IMR-90 (cell line): ENCODE results near the gene MAB21L3. TPM values are rescaled to one million over a fixed set of nuclear protein-coding genes. Genes with fewer than 3 reads are reported as not detected.

Experiments used
- ATAC-seq: fragments of 200-7000 bp; cut with Tn5 transposase; 2 replicates; pipeline ENCODE4 v1.9.1; 2020; ENCODE audit warnings: low read depth, mild to moderate bottlenecking, moderate library complexity
- BruUV-seq: library from RNA; stranded (reverse); fragments of 400-500 nt; replicated peaks from 2 replicates; lab custom pipeline; 2021; lab: Mats Ljungman, UMichigan
- CTCF ChIA-PET: fragments of 300-600 bp; formaldehyde crosslinking; extraction: SDS; loops from one replicate; lab custom pipeline; 2021; ENCODE audit warnings: antibody characterized with exemption; lab: Yijun Ruan, JAX
- POLR2A ChIA-PET: fragments of 300-600 bp; sonication (Branson Sonifier 250); formaldehyde crosslinking; loops from one replicate; lab custom pipeline; 2022; ENCODE audit warnings: antibody characterized with exemption; ENCODE audit not compliant: unreplicated experiment; lab: Charles Lee
- DNase-seq: peaks from one replicate; pipeline ENCODE4 v3.0.0; 2013
- H2AFZ ChIP-seq: replicated peaks from 2 replicates; pipeline ENCODE3; 2013; ENCODE audit warnings: low read length, mild to moderate bottlenecking; ENCODE audit not compliant: poor library complexity
- H2AK5ac ChIP-seq: 2 replicates; pipeline ENCODE4 v1.6.1; 2013; ENCODE audit warnings: low read depth, low read length, inconsistent platforms
- H2AK9ac ChIP-seq: replicated peaks from 2 replicates; pipeline ENCODE3; 2013; ENCODE audit warnings: mild to moderate bottlenecking, low read depth, low read length, moderate library complexity; ENCODE audit not compliant: poor library complexity
- H2BK120ac ChIP-seq: 2 replicates; pipeline ENCODE4 v1.6.1; 2013; ENCODE audit warnings: low read depth, low read length, inconsistent platforms
- H2BK15ac ChIP-seq: 3 replicates; pipeline ENCODE4 v1.6.1; 2013; ENCODE audit warnings: low read depth, low read length, inconsistent platforms
- H2BK20ac ChIP-seq: 2 replicates; pipeline ENCODE4 v1.6.1; 2013; ENCODE audit warnings: low read depth, mild to moderate bottlenecking, inconsistent platforms, low read length, moderate library complexity
- H2BK5ac ChIP-seq: 2 replicates; pipeline ENCODE4 v1.6.1; 2013; ENCODE audit warnings: mild to moderate bottlenecking, low read depth, low read length, inconsistent platforms; ENCODE audit not compliant: poor library complexity, severe bottlenecking
- H3K14ac ChIP-seq: replicated peaks from 2 replicates; pipeline ENCODE4 v1.6.1; 2013; ENCODE audit warnings: low read depth, low read length, inconsistent platforms
- H3K18ac ChIP-seq: 2 replicates; pipeline ENCODE4 v1.6.1; 2013; ENCODE audit warnings: low read depth, low read length, control low read depth
- H3K23ac ChIP-seq: 2 replicates; pipeline ENCODE4 v1.6.1; 2013; ENCODE audit warnings: low read depth, low read length, inconsistent platforms
- H3K27ac ChIP-seq: 2 replicates; pipeline ENCODE4 v1.5.1; 2013; ENCODE audit warnings: mild to moderate bottlenecking, control low read depth, low read length; ENCODE audit not compliant: insufficient read depth
- H3K27me3 ChIP-seq: 2 replicates; pipeline ENCODE4 v1.6.1; 2013; ENCODE audit warnings: low read length; ENCODE audit not compliant: control insufficient read depth, insufficient read depth
- H3K36me3 ChIP-seq: 2 replicates; pipeline ENCODE4 v1.6.1; 2013; ENCODE audit warnings: low read length, mixed read lengths; ENCODE audit not compliant: control insufficient read depth, insufficient read depth
- H3K4ac ChIP-seq: 2 replicates; pipeline ENCODE4 v1.6.1; 2013; ENCODE audit warnings: low read depth, low read length, inconsistent platforms
- H3K4me1 ChIP-seq: 2 replicates; pipeline ENCODE4 v1.6.1; 2013; ENCODE audit warnings: low read length, mixed read lengths; ENCODE audit not compliant: control insufficient read depth, insufficient read depth
- H3K4me2 ChIP-seq: 2 replicates; pipeline ENCODE4 v1.6.1; 2013; ENCODE audit warnings: low read depth, mild to moderate bottlenecking, control low read depth, low read length, moderate library complexity
- H3K4me3 ChIP-seq: 2 replicates; pipeline ENCODE4 v1.5.1; 2013; ENCODE audit warnings: low read depth, mild to moderate bottlenecking, control low read depth, low read length, moderate library complexity; ENCODE audit not compliant: insufficient read depth
- H3K56ac ChIP-seq: 2 replicates; pipeline ENCODE4 v1.6.1; 2013; ENCODE audit warnings: low read length, inconsistent platforms; ENCODE audit not compliant: insufficient read depth; ENCODE audit errors: extremely low read depth
- H3K79me1 ChIP-seq, 2 experiments: 2 replicates each; pipeline ENCODE4 v1.6.1; 2013; ENCODE audit warnings: low read length in 2 of 2, inconsistent platforms in 1 of 2, low read depth in 1 of 2
- H3K9ac ChIP-seq: 2 replicates; pipeline ENCODE4 v1.6.1; 2013; ENCODE audit warnings: low read depth, low read length, control low read depth
- H3K9me1 ChIP-seq: 2 replicates; pipeline ENCODE4 v1.6.1; 2013; ENCODE audit warnings: low read length, inconsistent platforms; ENCODE audit not compliant: insufficient read depth
- H3K9me3 ChIP-seq: 2 replicates; pipeline ENCODE4 v1.6.1; 2013; ENCODE audit warnings: low read length; ENCODE audit not compliant: control insufficient read depth, insufficient read depth
- H4K20me1 ChIP-seq: 2 replicates; pipeline ENCODE4 v1.6.1; 2013; ENCODE audit warnings: low read length, inconsistent platforms; ENCODE audit not compliant: insufficient read depth
- H4K5ac ChIP-seq: 2 replicates; pipeline ENCODE4 v1.6.1; 2013; ENCODE audit warnings: mild to moderate bottlenecking, low read depth, low read length, control low read depth
- H4K8ac ChIP-seq, 2 experiments: 2 replicates each; pipeline ENCODE4 v1.6.1; 2013; ENCODE audit warnings: low read depth in 2 of 2, low read length in 2 of 2, control low read depth in 1 of 2, inconsistent platforms in 1 of 2
- H4K91ac ChIP-seq: 2 replicates; pipeline ENCODE4 v1.6.1; 2013; ENCODE audit warnings: low read depth, low read length, inconsistent platforms; ENCODE audit not compliant: insufficient read depth
- CEBPB ChIP-seq: IDR thresholded peaks from 2 replicates; pipeline ENCODE4 v1.6.1; 2012; ENCODE audit warnings: low read depth, low read length, improper control_type of control experiment
- RAD21 ChIP-seq: IDR thresholded peaks from 2 replicates; pipeline ENCODE4 v1.6.1; 2012; ENCODE audit warnings: low read length, improper control_type of control experiment
- dilution Hi-C: fragments of 300-500 bp; cut with HindIII; formaldehyde crosslinking; loops from one replicate; pipeline ENCODE4 v1.14.3; 2018; ENCODE audit warnings: low sequenced_read_pairs; ENCODE audit not compliant: unreplicated experiment
- in situ Hi-C: fragments of 300-500 bp; cut with MboI; formaldehyde crosslinking; loops from 3 replicates; pipeline ENCODE4 v1.14.3; 2019; ENCODE audit warnings: low sequenced_read_pairs, inconsistent platforms, mixed read lengths
- intact Hi-C: fragments of 100-400 bp; cut with micrococcal nuclease; formaldehyde crosslinking; loops from 2 replicates; pipeline ENCODE4 v1.10.0; 2022
- polyA plus RNA-seq, 3 experiments: library from polyadenylated mRNA; depleted of rRNA; stranded (reverse); fragments of >200 nt; gene quantifications; 2 replicates each; pipeline ENCODE4 v1.2.3, GENCODE V29; 2012; ENCODE audit warnings: low replicate concordance in 1 of 3
- total RNA-seq: library from RNA; depleted of rRNA; stranded (reverse); fragments of >200 nt; gene quantifications from 2 replicates; pipeline ENCODE4 v1.2.3, GENCODE V29; 2012

Gene MAB21L3
- total and polyA plus RNA-seq, 2 of the 4 experiments (the other 2 are of a cell fraction) = not detected

GRCh38 chr1:116130356-116130755 lies 19.2 kb downstream of the MAB21L3 start:
- H3K4me2 ChIP-seq = no peak overlapping the region
- no peak overlapping the region for H2AK5ac ChIP-seq
- no peak overlapping the region for H3K14ac ChIP-seq
- no peak overlapping the region for H3K18ac ChIP-seq
- H3K27ac ChIP-seq = no peak overlapping the region
- H2BK120ac ChIP-seq = no peak overlapping the region
- no peaks in the 10 kb centered on the region for H3K9me3 ChIP-seq
- no peak overlapping the region for H4K5ac ChIP-seq
- ChIA-PET POLR2A (no interaction called here), CTCF (interaction anchor here (1.0 kb wide), 1 partner anchor 355 kb away, joined by 3 read pairs; no protein-coding TSS in a partner anchor)
- no peak overlapping the region for H3K4me3 ChIP-seq
- no peak overlapping the region for H2BK15ac ChIP-seq
- H3K9ac ChIP-seq = no peak overlapping the region
- intact Hi-C loops (loop anchor here (10.0 kb wide), 1 partner anchor 444 kb away; the partner anchor contains the start of gene CD58), in situ Hi-C loops (loop anchor here (10.0 kb wide), 1 partner anchor 364 kb away; no protein-coding TSS in a partner anchor), dilution Hi-C loops (no loop called here)
- TF ChIP-seq RAD21 (no peak), CEBPB (no peak)
- no peak overlapping the region for H4K8ac ChIP-seq
- H4K20me1 ChIP-seq = no peaks in the 10 kb centered on the region
- H3K9me1 ChIP-seq = no peaks in the 10 kb centered on the region
- BruUV-seq = no TSS peak
- no peak overlapping the region for H2AFZ ChIP-seq
- H3K23ac ChIP-seq = no peak overlapping the region
- H2BK5ac ChIP-seq = no peak overlapping the region
- DNase-seq (no peak), ATAC-seq (no peak)
- no peaks in the 10 kb centered on the region for H3K36me3 ChIP-seq
- no peak overlapping the region for H4K91ac ChIP-seq
- no peak overlapping the region for H3K4ac ChIP-seq
- peaks cover 46% of the 10 kb centered on the region for H3K27me3 ChIP-seq
- no peak overlapping the region for H2AK9ac ChIP-seq
- H3K56ac ChIP-seq = no peak overlapping the region
- H3K4me1 ChIP-seq = no peaks in the 10 kb centered on the region
- no peak overlapping the region for H2BK20ac ChIP-seq
- H3K79me1 ChIP-seq = no peaks in the 10 kb centered on the region
